HEK293 (cell line): ENCODE results near the gene POLA2.
A peak's percentile ranks its signal among the peaks of the same experiment; 100 is the strongest.

ENCODE experiments used
- CTCF ChIA-PET: fragments of 350-600 bp; formaldehyde crosslinking; extraction: SDS; loops from one replicate; lab custom pipeline; 2021; ENCODE audit warnings: antibody characterized with exemption; lab: Yijun Ruan, JAX
- POLR2A ChIA-PET: fragments of 300-600 bp; formaldehyde crosslinking; extraction: SDS; loops from one replicate; lab custom pipeline; 2020; ENCODE audit warnings: antibody characterized with exemption, inconsistent platforms; lab: Yijun Ruan, JAX
- H3K27ac ChIP-seq: fragments of 200-500 bp; sonication (Bioruptor generic); 2 replicates; pipeline ENCODE4 v1.5.1; 2014; ENCODE audit warnings: low read depth, low read length, control low read depth, inconsistent platforms; ENCODE audit errors: extremely low read depth
- H3K36me3 ChIP-seq, 2 experiments: fragments of 200-500 bp in 1 of 2; sonication (Bioruptor generic) in 1 of 2; 1 replicate in 1 of 2; 2 replicates in 1 of 2; pipeline ENCODE4 v1.5.1; 2014 to 2017; ENCODE audit warnings: inconsistent platforms in 2 of 2, low read length in 2 of 2; ENCODE audit not compliant: control insufficient read depth in 2 of 2, insufficient read depth in 1 of 2
- H3K4me1 ChIP-seq: fragments of 200-500 bp; sonication (Bioruptor generic); 2 replicates; pipeline ENCODE4 v1.5.1; 2014; ENCODE audit warnings: mild to moderate bottlenecking, low read length, inconsistent platforms; ENCODE audit not compliant: control insufficient read depth, insufficient read depth
- H3K4me3 ChIP-seq: 2 replicates; pipeline ENCODE4 v1.5.1; 2011; ENCODE audit warnings: low read depth, mild to moderate bottlenecking, control low read depth, low read length, moderate library complexity
- H3K9me3 ChIP-seq: fragments of 200-500 bp; sonication (Bioruptor generic); 2 replicates; pipeline ENCODE4 v1.5.1; 2014; ENCODE audit warnings: low read depth, low read length, inconsistent platforms; ENCODE audit not compliant: control insufficient read depth, insufficient read depth
- EGR2 ChIP-seq: fragments of 450-650 bp; formaldehyde crosslinking; IDR thresholded peaks from 2 replicates; pipeline ENCODE4 v1.5.1; 2016; ENCODE audit warnings: low read depth, missing biosample characterization, missing genetic modification characterization
- ELK4 ChIP-seq: IDR thresholded peaks from 2 replicates; pipeline ENCODE4 v1.6.1; 2011; ENCODE audit warnings: mild to moderate bottlenecking, low read depth, low read length, borderline replicate concordance
- GLI4 ChIP-seq: fragments of 450-650 bp; formaldehyde crosslinking; IDR thresholded peaks from 2 replicates; pipeline ENCODE4 v1.5.1; 2016; ENCODE audit warnings: missing biosample characterization, missing genetic modification characterization
- GLIS1 ChIP-seq: fragments of 450-650 bp; formaldehyde crosslinking; IDR thresholded peaks from 2 replicates; pipeline ENCODE4 v1.5.1; 2016; ENCODE audit warnings: missing biosample characterization, missing genetic modification characterization
- RBAK ChIP-seq: fragments of 450-650 bp; formaldehyde crosslinking; IDR thresholded peaks from 2 replicates; pipeline ENCODE4 v1.5.1; 2016; ENCODE audit warnings: missing biosample characterization, missing genetic modification characterization
- SCRT1 ChIP-seq: fragments of 450-650 bp; formaldehyde crosslinking; IDR thresholded peaks from 2 replicates; pipeline ENCODE4 v1.5.1; 2016; ENCODE audit warnings: missing biosample characterization, missing genetic modification characterization, borderline replicate concordance
- SETDB1 ChIP-seq: IDR thresholded peaks from one replicate; pipeline ENCODE4 v1.6.1; 2017; ENCODE audit warnings: mild to moderate bottlenecking, low read length, moderate library complexity, mixed read lengths; ENCODE audit not compliant: insufficient read length
- ZBTB17 ChIP-seq: fragments of 450-650 bp; formaldehyde crosslinking; IDR thresholded peaks from 2 replicates; pipeline ENCODE4 v1.5.1; 2016; ENCODE audit warnings: missing biosample characterization, missing genetic modification characterization
- ZBTB21 ChIP-seq: fragments of 450-650 bp; formaldehyde crosslinking; IDR thresholded peaks from 2 replicates; pipeline ENCODE4 v1.5.1; 2017; ENCODE audit warnings: missing biosample characterization, missing genetic modification characterization
- ZEB2 ChIP-seq: fragments of 450-650 bp; formaldehyde crosslinking; IDR thresholded peaks from 2 replicates; pipeline ENCODE4 v1.5.1; 2016; ENCODE audit warnings: missing biosample characterization, missing genetic modification characterization
- ZNF132 ChIP-seq: fragments of 450-650 bp; formaldehyde crosslinking; IDR thresholded peaks from 2 replicates; pipeline ENCODE4 v1.5.1; 2017; ENCODE audit warnings: missing biosample characterization, missing genetic modification characterization, borderline replicate concordance
- ZNF202 ChIP-seq: fragments of 450-650 bp; formaldehyde crosslinking; IDR thresholded peaks from 2 replicates; pipeline ENCODE4 v1.5.1; 2016; ENCODE audit warnings: missing biosample characterization, missing genetic modification characterization, borderline replicate concordance
- ZNF302 ChIP-seq: fragments of 450-650 bp; formaldehyde crosslinking; IDR thresholded peaks from 2 replicates; pipeline ENCODE4 v1.5.1; 2016; ENCODE audit warnings: missing biosample characterization, missing genetic modification characterization, low read depth
- ZNF324 ChIP-seq: fragments of 450-650 bp; formaldehyde crosslinking; IDR thresholded peaks from 2 replicates; pipeline ENCODE4 v1.5.1; 2016; ENCODE audit warnings: missing biosample characterization, missing genetic modification characterization
- ZNF521 ChIP-seq: fragments of 450-650 bp; formaldehyde crosslinking; IDR thresholded peaks from 2 replicates; pipeline ENCODE4 v1.5.1; 2017; ENCODE audit warnings: missing biosample characterization, mild to moderate bottlenecking, missing genetic modification characterization
- ZNF621 ChIP-seq: fragments of 450-650 bp; formaldehyde crosslinking; IDR thresholded peaks from 2 replicates; pipeline ENCODE4 v1.5.1; 2017; ENCODE audit warnings: missing biosample characterization, missing genetic modification characterization
- ZNF654 ChIP-seq: fragments of 450-650 bp; formaldehyde crosslinking; IDR thresholded peaks from 2 replicates; pipeline ENCODE4 v1.5.1; 2016; ENCODE audit warnings: low read depth, missing biosample characterization, missing genetic modification characterization
- ZNF660 ChIP-seq: fragments of 450-650 bp; IDR thresholded peaks from 2 replicates; pipeline ENCODE4 v1.5.1; 2018; ENCODE audit warnings: missing biosample characterization, mild to moderate bottlenecking, missing genetic modification characterization
- ZNF701 ChIP-seq: fragments of 450-650 bp; formaldehyde crosslinking; IDR thresholded peaks from 2 replicates; pipeline ENCODE4 v1.5.1; 2016; ENCODE audit warnings: missing biosample characterization, missing genetic modification characterization
- ZNF707 ChIP-seq: fragments of 450-650 bp; formaldehyde crosslinking; IDR thresholded peaks from 2 replicates; pipeline ENCODE4 v1.5.1; 2016; ENCODE audit warnings: missing biosample characterization, missing genetic modification characterization
- ZNF76 ChIP-seq: fragments of 450-650 bp; formaldehyde crosslinking; IDR thresholded peaks from 2 replicates; pipeline ENCODE4; 2016; ENCODE audit warnings: low read depth, missing biosample characterization, missing genetic modification characterization, borderline replicate concordance
- TF ChIP-seq, protein P1 (sequence below): fragments of 450-650 bp; formaldehyde crosslinking; optimal IDR thresholded peaks from 2 replicates; pipeline ENCODE3; 2016; ENCODE audit warnings: missing biosample characterization, mild to moderate bottlenecking, missing genetic modification characterization
- TF ChIP-seq, protein P2 (sequence below): fragments of 450-650 bp; formaldehyde crosslinking; IDR thresholded peaks from 2 replicates; pipeline ENCODE4 v1.5.1; 2016; ENCODE audit warnings: missing biosample characterization, missing genetic modification characterization
- TF ChIP-seq, protein P3 (sequence below): fragments of 450-650 bp; IDR thresholded peaks from 2 replicates; pipeline ENCODE4 v1.5.1; 2018; ENCODE audit warnings: missing biosample characterization, missing genetic modification characterization
- TF ChIP-seq, protein P4 (sequence below): fragments of 450-650 bp; formaldehyde crosslinking; IDR thresholded peaks from 2 replicates; pipeline ENCODE4 v1.5.1; 2016; ENCODE audit warnings: missing biosample characterization, missing genetic modification characterization, borderline replicate concordance

Gene POLA2

DNA sequence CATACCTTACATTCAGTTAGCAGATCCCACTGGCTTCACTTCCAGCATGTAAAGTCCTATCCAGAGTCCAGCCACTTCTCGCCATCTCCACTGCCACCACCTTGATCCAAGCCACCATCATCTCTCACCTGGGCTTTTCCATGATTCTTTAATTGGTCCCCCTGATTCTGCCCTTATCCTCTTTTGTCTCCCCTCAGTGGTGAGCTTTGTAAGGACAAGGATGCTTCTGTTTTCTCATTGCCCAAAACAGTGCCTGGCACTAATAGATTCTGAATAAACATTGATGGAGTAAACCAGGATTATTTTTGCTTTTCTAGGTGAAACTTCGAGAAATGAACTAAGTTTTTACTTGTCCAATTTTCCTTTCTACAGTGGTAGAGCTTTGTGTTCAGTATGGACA is 4.4 kb downstream of the POLA2 start:
- no peak overlapping the region for H3K27ac ChIP-seq

DNA sequence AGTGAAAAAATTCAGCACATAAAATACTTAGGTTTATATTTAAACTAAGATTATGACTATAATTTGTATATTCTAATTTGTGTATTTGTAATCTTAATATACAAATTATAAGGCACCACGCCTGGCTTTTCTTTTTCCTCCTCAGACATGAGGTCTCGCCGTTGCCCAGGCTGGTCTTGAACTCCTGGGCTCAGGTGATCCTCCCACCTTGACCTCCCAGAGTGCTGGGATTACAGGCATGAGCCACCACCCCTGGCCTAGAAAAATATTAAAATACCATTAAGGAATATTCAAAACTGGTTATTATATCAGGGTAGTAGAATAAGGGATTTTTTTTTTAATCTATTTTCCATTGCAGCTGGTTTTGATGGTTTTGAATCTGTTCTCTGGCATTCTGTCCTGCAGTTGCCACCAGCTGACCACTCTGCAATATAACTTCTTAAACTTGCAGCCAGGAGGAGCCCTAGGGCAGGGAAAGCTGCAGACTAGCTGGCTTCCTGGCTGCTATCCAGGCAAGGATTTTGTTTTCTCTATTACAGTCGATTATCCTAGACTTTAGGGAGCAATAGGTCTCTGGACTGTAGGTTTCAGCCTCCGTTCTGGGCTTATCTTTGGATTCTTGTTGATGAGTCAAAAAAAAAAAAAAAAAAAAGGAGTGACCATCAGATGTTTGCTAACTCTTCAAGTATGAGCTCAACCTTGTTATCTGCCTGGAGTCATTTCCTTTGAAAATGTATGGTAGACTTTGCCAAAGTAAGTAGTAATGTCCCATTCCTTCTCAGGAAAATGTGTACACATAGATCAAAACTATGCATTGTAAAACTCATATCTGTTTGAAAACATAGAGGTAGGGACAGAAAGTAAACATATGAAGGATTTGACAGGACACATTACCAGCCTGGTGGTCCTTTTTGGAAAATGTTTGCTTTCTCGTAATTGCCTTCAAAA is 13.2 kb downstream of the POLA2 start:
- Histone ChIP-seq H3K36me3 (peaks cover 23 to 79% of the 10 kb centered on the region in 2 experiments), H3K27ac (no peak overlapping the region), H3K9me3 (no peaks in the 10 kb centered on the region), H3K4me1 (no peaks in the 10 kb centered on the region), H3K4me3 (no peak overlapping the region)
- POLR2A ChIA-PET = interaction anchor here (0.6 to 2.7 kb wide), 16 partner anchors 9 to 496 kb away, joined by 3 to 28 read pairs (median 4); partner anchors contain the start of genes CDC42EP2, DPF2 and POLA2
- CTCF ChIA-PET = interaction anchor here (0.6 to 9.7 kb wide), 34 partner anchors 10 to 427 kb away, joined by 3 to 109 read pairs (median 5); partner anchors contain the start of genes CDC42EP2 and POLA2
- no peak for TF ChIP-seq ZBTB21
- TF ChIP-seq, protein P1, sequence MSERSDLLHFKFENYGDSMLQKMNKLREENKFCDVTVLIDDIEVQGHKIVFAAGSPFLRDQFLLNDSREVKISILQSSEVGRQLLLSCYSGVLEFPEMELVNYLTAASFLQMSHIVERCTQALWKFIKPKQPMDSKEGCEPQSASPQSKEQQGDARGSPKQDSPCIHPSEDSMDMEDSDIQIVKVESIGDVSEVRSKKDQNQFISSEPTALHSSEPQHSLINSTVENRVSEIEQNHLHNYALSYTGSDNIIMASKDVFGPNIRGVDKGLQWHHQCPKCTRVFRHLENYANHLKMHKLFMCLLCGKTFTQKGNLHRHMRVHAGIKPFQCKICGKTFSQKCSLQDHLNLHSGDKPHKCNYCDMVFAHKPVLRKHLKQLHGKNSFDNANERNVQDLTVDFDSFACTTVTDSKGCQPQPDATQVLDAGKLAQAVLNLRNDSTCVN (tag by site-specific recombination) = no peak
- TF ChIP-seq ZNF707 (tag by site-specific recombination) = no peak
- TF ChIP-seq ZBTB17 (tag by site-specific recombination) = 0 out of 2 replicates have a peak, but pooled peaks have one; percentile 30
- TF ChIP-seq ZNF302 (tag by site-specific recombination) = no peak
- no peak for TF ChIP-seq SCRT1 (tag by site-specific recombination)
- no peak for TF ChIP-seq RBAK (tag by site-specific recombination)
- TF ChIP-seq ZNF660 (tag by site-specific recombination) = 0 out of 2 replicates have a peak, but pooled peaks have one; percentile 16
- no peak for TF ChIP-seq ZNF76 (tag by site-specific recombination)
- TF ChIP-seq SETDB1 = no peak
- TF ChIP-seq ZEB2 (tag by site-specific recombination) = no peak
- TF ChIP-seq ZNF202 (tag by site-specific recombination) = no peak
- peak; percentile 58 for TF ChIP-seq ZNF654 (tag by site-specific recombination)
- no peak for TF ChIP-seq ZNF521 (tag by site-specific recombination)
- TF ChIP-seq ZNF621 = no peak
- TF ChIP-seq, protein P2, sequence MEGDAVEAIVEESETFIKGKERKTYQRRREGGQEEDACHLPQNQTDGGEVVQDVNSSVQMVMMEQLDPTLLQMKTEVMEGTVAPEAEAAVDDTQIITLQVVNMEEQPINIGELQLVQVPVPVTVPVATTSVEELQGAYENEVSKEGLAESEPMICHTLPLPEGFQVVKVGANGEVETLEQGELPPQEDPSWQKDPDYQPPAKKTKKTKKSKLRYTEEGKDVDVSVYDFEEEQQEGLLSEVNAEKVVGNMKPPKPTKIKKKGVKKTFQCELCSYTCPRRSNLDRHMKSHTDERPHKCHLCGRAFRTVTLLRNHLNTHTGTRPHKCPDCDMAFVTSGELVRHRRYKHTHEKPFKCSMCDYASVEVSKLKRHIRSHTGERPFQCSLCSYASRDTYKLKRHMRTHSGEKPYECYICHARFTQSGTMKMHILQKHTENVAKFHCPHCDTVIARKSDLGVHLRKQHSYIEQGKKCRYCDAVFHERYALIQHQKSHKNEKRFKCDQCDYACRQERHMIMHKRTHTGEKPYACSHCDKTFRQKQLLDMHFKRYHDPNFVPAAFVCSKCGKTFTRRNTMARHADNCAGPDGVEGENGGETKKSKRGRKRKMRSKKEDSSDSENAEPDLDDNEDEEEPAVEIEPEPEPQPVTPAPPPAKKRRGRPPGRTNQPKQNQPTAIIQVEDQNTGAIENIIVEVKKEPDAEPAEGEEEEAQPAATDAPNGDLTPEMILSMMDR (tag by site-specific recombination) = 0 out of 2 replicates have a peak, but pooled peaks have one; percentile 43
- no peak for TF ChIP-seq EGR2 (tag by site-specific recombination)
- TF ChIP-seq ZNF324 (tag by site-specific recombination) = no peak
- TF ChIP-seq GLIS1 = peak; percentile 15; the same call in 1 of the 2 replicates
- no peak for TF ChIP-seq GLI4

More for the DNA sequence above, 4.4 kb downstream of the POLA2 start:
- TF ChIP-seq, protein P3, sequence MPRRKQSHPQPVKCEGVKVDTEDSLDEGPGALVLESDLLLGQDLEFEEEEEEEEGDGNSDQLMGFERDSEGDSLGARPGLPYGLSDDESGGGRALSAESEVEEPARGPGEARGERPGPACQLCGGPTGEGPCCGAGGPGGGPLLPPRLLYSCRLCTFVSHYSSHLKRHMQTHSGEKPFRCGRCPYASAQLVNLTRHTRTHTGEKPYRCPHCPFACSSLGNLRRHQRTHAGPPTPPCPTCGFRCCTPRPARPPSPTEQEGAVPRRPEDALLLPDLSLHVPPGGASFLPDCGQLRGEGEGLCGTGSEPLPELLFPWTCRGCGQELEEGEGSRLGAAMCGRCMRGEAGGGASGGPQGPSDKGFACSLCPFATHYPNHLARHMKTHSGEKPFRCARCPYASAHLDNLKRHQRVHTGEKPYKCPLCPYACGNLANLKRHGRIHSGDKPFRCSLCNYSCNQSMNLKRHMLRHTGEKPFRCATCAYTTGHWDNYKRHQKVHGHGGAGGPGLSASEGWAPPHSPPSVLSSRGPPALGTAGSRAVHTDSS = no peak
- TF ChIP-seq ELK4 (no peak), ZNF701 (no peak), ZNF132 (tag by site-specific recombination) (no peak)
- TF ChIP-seq, protein P4, sequence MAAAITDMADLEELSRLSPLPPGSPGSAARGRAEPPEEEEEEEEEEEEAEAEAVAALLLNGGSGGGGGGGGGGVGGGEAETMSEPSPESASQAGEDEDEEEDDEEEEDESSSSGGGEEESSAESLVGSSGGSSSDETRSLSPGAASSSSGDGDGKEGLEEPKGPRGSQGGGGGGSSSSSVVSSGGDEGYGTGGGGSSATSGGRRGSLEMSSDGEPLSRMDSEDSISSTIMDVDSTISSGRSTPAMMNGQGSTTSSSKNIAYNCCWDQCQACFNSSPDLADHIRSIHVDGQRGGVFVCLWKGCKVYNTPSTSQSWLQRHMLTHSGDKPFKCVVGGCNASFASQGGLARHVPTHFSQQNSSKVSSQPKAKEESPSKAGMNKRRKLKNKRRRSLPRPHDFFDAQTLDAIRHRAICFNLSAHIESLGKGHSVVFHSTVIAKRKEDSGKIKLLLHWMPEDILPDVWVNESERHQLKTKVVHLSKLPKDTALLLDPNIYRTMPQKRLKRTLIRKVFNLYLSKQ = no peak
- TF ChIP-seq, all 188 proteins: peak for 0
- no peak overlapping the region for H3K4me3 ChIP-seq
- H3K9me3 ChIP-seq = no peaks in the 10 kb centered on the region
- POLR2A ChIA-PET = interaction anchor here (0.6 to 1.2 kb wide), 2 partner anchors 11 to 49 kb away, joined by 3 to 4 read pairs; no protein-coding TSS in a partner anchor
- peaks cover 23 to 71% of the 10 kb centered on the region in 2 experiments for H3K36me3 ChIP-seq
- CTCF ChIA-PET = interaction anchor here (0.6 to 3.4 kb wide), 8 partner anchors 9 to 112 kb away, joined by 3 to 14 read pairs (median 4); no protein-coding TSS in a partner anchor
- H3K4me1 ChIP-seq = no peaks in the 10 kb centered on the region
